ENCODE data around the gene ZNF324. TPM values are rescaled to one million over a fixed set of nuclear protein-coding genes. Genes with fewer than 3 reads are reported as not detected.
"Not testable (repeated sequence)": the region's sequence is repeated elsewhere in the genome, so short reads cannot be mapped to it uniquely, and the experiment has no call there.

The ZNF324 gene
- total RNA-seq, 4 donors from 2014 or later, result 12.9 to 21.8 (median 15.6) TPM

DNA sequence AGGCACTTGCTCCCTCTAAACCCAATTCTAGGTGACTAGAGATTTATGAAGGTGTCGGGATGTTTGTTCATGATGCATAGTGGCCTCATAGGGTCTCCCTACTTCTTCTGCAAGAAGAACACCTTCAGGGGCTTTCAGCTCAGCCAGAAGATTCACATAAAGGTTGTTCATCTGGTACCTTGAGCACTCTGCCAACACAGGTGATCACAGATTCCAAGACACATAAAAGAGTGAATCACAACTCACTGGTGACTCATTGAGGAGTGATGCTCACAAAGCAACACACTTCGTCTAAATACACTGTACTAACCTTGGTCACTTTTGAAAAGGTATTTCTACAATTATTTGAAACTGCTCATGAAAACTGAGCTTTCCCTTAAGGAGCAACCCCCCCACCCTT is 6.8 kb upstream of the ZNF324 start:
- intact Hi-C loops (cut with DNase I), result no loop called here
- Histone ChIP-seq H3K36me3 (peaks cover 7 to 43% (median 22%) of the 10 kb centered on the region in 4 donors), H3K27me3 (no peaks in the 10 kb centered on the region), H3K9me3 (no peaks in the 10 kb centered on the region), H3K4me1 (no peaks in the 10 kb centered on the region), H3K27ac (replicated peaks in 1 of 4) (no peak overlapping the region), H3K4me3 (no peak overlapping the region)
- no peak for DNase-seq (ENCODE audit: extremely low spot score)
- WGBS, result 88% methylated on average over 2 of the region's 2 CpGs
- no peak for TF ChIP-seq POLR2A (IDR thresholded peaks at IDR 0.05; ENCODE audit: low read depth)
- TF ChIP-seq POLR2AphosphoS5 (IDR thresholded peaks at IDR 0.05), result no peak
- TF ChIP-seq, protein P1, sequence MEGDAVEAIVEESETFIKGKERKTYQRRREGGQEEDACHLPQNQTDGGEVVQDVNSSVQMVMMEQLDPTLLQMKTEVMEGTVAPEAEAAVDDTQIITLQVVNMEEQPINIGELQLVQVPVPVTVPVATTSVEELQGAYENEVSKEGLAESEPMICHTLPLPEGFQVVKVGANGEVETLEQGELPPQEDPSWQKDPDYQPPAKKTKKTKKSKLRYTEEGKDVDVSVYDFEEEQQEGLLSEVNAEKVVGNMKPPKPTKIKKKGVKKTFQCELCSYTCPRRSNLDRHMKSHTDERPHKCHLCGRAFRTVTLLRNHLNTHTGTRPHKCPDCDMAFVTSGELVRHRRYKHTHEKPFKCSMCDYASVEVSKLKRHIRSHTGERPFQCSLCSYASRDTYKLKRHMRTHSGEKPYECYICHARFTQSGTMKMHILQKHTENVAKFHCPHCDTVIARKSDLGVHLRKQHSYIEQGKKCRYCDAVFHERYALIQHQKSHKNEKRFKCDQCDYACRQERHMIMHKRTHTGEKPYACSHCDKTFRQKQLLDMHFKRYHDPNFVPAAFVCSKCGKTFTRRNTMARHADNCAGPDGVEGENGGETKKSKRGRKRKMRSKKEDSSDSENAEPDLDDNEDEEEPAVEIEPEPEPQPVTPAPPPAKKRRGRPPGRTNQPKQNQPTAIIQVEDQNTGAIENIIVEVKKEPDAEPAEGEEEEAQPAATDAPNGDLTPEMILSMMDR (IDR thresholded peaks at IDR 0.05), result no peak
- TF ChIP-seq EP300 (IDR thresholded peaks at IDR 0.05), result no peak

DNA sequence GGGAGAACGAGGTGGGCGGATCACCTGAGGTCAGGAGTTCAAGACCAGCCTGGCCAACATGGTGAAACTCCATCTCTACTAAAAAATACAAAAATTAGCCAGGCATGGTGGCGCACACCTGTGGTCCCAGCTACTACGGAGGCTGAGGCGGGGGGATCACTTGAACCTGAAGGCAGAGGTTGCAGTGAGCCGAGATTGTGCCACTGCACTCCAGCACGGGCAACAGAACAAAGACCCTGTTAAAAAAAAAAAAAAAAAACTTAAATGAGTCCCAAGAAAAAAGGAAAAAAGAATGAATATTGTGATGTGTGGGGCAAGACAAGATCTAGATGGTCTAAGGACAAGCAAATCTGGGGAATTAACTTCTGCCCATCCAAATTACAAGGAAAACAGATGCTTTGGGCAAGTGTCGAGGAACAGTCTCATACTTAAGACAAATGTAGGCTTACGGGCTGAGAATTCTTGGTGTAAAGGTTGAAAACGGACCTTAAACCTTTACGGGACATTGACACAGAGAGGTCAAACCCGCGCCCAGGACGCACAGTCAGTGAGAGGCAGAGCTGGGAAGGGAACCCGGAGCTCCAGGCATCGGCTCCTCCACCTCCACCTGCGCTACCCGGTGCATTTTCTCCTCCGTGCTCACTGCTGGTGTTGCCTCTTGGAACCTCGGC is 656 bp upstream of the ZNF324 start:
- WGBS, result 43% methylated on average over 17 of the region's 20 CpGs
- no peak for TF ChIP-seq POLR2AphosphoS5 (IDR thresholded peaks at IDR 0.05)
- no peak for TF ChIP-seq POLR2A (IDR thresholded peaks at IDR 0.05; ENCODE audit: low read depth)
- TF ChIP-seq, protein P1 (IDR thresholded peaks at IDR 0.05), result no peak
- TF ChIP-seq EP300 (IDR thresholded peaks at IDR 0.05), result no peak
- no peak for DNase-seq (ENCODE audit: extremely low spot score)
- H3K27me3 ChIP-seq, result no peaks in the 10 kb centered on the region
- H3K36me3 ChIP-seq, result peaks cover 0 to 24% (median 21%) of the 10 kb centered on the region in 4 donors
- H3K9me3 ChIP-seq, result no peaks in the 10 kb centered on the region
- H3K4me1 ChIP-seq, result peaks cover 11 to 34% (median 21%) of the 10 kb centered on the region in 4 donors
- intact Hi-C loops (cut with DNase I), result no loop called here
- H3K4me3 ChIP-seq, result peak overlapping the region; percentile 78 to 98 (median 92)
- H3K27ac ChIP-seq (replicated peaks in 1 of 4), result peak overlapping the region in 2 of 4 donors; percentile 76 to 78

DNA sequence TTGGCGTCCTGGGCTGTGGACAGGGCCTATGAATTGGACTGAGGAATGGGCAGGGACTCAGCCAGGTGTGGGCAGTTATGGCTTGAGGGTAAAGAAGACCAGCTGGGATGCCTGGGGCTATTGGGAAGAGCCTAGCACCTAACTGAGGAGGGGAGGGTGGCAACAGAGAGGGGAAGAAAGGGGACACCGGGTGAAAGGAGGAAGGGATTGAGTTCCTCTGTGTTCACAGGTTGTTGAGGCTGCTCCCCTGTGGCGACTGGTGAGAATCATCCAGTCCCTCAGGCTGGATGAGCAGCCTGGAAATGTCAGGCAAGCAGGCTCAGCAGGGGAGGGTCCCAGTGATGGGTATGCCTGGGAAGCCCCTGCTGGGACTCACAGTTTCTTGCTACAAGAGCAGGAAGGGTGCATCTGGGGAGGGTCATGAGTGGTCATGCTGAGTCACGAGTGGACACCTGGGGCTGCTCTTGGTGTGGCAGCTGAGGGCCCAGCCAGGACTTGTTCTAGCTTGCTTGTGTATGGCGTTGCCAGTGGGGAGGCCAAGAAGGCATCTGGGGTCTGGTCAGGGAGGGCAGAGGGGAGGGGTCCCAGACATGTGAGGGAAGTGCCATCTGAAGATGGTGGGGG is 1.4 kb downstream of the ZNF324 start:
- DNase-seq (ENCODE audit: extremely low spot score), result no peak
- Histone ChIP-seq H3K27ac (replicated peaks in 1 of 4) (no peak overlapping the region), H3K36me3 (peaks cover 14 to 44% (median 39%) of the 10 kb centered on the region in 4 donors), H3K4me3 (peak overlapping the region; percentile 6 to 85 (median 46)), H3K9me3 (no peaks in the 10 kb centered on the region), H3K4me1 (peaks cover 11 to 34% (median 21%) of the 10 kb centered on the region in 4 donors), H3K27me3 (no peaks in the 10 kb centered on the region)
- intact Hi-C loops (cut with DNase I), result no loop called here
- 61% methylated on average over 5 of the region's 5 CpGs for WGBS
- TF ChIP-seq EP300 (IDR thresholded peaks at IDR 0.05) (no peak), POLR2AphosphoS5 (IDR thresholded peaks at IDR 0.05) (no peak)
- TF ChIP-seq, protein P1 (IDR thresholded peaks at IDR 0.05), result no peak

DNA sequence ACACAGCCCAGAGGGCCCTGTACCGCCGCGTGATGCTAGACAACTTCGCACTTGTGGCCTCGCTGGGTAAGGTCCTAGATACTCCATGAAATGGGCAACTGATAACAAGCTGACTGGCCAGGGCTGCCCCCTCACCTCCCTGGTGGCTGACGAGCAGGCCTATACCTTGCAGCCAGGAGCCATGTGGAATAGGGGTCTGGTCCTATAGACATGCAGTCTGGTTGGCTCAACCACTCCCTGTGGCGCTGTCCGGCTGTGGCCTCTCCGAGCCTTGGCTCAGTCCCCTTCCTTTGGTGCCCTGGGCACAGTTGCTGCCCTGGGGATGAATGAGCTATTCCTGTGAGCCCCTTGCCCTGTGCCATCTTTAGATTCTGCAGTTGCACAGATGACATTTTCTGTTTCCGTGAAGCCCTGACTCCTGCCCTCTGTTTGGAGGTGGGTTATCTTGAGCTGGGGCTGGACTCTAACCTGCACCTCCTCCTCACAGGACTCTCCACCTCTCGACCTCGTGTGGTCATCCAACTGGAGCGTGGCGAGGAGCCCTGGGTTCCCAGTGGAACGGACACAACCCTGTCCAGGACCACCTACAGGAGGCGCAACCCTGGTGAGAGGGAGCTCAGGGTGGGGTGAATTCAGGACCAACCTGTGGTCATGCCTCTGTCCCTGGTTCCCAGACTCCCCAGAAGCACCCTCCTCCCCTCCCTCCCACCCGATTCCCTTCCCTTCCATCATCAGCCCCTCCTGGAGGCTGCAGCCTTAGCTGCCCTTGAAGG is 2.5 kb downstream of the ZNF324 start:
- Histone ChIP-seq H3K27ac (replicated peaks in 1 of 4) (no peak overlapping the region), H3K9me3 (no peaks in the 10 kb centered on the region), H3K36me3 (peaks cover 14 to 48% (median 39%) of the 10 kb centered on the region in 4 donors), H3K4me3 (no peak overlapping the region), H3K4me1 (peaks cover 11 to 34% (median 21%) of the 10 kb centered on the region in 4 donors), H3K27me3 (no peaks in the 10 kb centered on the region)
- no peak for DNase-seq (ENCODE audit: extremely low spot score)
- intact Hi-C loops (cut with DNase I), result no loop called here
- TF ChIP-seq, protein P1 (IDR thresholded peaks at IDR 0.05), result no peak
- no peak for TF ChIP-seq EP300 (IDR thresholded peaks at IDR 0.05)
- TF ChIP-seq POLR2A (IDR thresholded peaks at IDR 0.05; ENCODE audit: low read depth), result no peak
- no peak for TF ChIP-seq POLR2AphosphoS5 (IDR thresholded peaks at IDR 0.05)
- 90% methylated on average over 14 of the region's 17 CpGs for WGBS

DNA sequence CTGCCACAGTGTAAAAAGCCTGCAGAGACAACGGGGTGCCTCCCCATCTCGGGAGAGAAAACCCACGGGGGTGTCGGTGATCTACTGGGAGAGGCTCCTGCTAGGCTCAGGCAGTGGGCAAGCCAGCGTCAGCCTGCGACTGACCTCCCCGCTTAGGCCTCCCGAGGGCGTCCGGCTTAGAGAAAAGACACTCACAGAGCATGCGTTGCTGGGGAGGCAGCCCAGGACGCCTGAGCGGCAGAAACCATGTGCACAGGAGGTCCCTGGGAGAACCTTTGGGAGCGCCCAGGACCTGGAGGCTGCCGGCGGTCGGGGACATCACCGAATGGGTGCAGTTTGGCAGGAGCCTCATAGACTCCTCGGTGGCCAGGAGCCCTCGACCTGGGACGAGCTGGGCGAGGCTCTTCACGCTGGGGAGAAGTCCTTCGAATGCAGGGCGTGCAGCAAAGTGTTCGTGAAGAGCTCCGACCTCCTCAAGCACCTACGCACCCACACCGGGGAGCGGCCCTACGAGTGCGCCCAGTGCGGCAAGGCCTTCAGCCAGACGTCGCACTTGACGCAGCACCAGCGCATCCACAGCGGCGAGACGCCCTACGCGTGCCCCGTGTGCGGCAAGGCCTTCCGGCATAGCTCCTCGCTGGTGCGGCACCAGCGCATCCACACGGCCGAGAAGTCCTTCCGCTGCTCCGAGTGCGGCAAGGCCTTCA is 4.1 kb downstream of the ZNF324 start:
- 97% methylated on average over 7 of the region's 53 CpGs for WGBS
- H3K27me3 ChIP-seq; DNase-seq (ENCODE audit: extremely low spot score); H3K4me3 ChIP-seq; H3K9me3 ChIP-seq; H3K27ac ChIP-seq (replicated peaks in 1 of 4); intact Hi-C loops (cut with DNase I): not testable (repeated sequence)
- H3K4me1 ChIP-seq, result peaks cover 17 to 45% (median 31%) of the 10 kb centered on the region in 4 donors
- peaks cover 14 to 48% (median 39%) of the 10 kb centered on the region in 4 donors for H3K36me3 ChIP-seq

Data from esophagus muscularis mucosa (tissue), 4 donors.